ENCODE results near the gene UGT1A4. TPM values are rescaled to one million over a fixed set of nuclear protein-coding genes. Genes with fewer than 3 reads are reported as not detected.

UGT1A4 gene
- total RNA-seq, 1 experiment from 2014 or later, result 73.6 TPM

- Histone ChIP-seq H3K9me2 (ENCODE audit: insufficient read depth) (no peaks in the 10 kb centered on the region), H3K4me1 (replicated peaks; ENCODE audit: insufficient read depth) (no peaks in the 10 kb centered on the region), H3K27ac (no peak overlapping the region), H2AFZ (no peak overlapping the region), H3K79me2 (ENCODE audit: low read depth) (no peaks in the 10 kb centered on the region), H4K20me1 (ENCODE audit: insufficient read depth) (no peaks in the 10 kb centered on the region), H3K27me3 (ENCODE audit: insufficient read depth, low read depth) (no peaks in the 10 kb centered on the region), H3F3A (ENCODE audit: insufficient read depth, low read depth) (no peaks in the 10 kb centered on the region), H3K4me2 (no peak overlapping the region), H3K36me3 (ENCODE audit: low read depth) (no peaks in the 10 kb centered on the region), H3K9me3 (ENCODE audit: insufficient read depth, low read depth) (no peaks in the 10 kb centered on the region), H3K4me3 (no peak overlapping the region)
- POLR2A ChIA-PET (ENCODE audit: unreplicated experiment), result interaction anchor here (0.6 kb wide), 1 partner anchor 389 kb away, joined by 7 read pairs; no protein-coding TSS in a partner anchor
- CTCF ChIA-PET, result no interaction called here
- no peak for DNase-seq
- intact Hi-C loops (cut with micrococcal nuclease; ENCODE audit: unreplicated experiment), result no loop called here
- no peak for TF ChIP-seq CTCF (conservative IDR thresholded peaks at IDR 0.05)
- TF ChIP-seq EZH2 (IDR thresholded peaks at IDR 0.05; ENCODE audit: low read depth), result no peak
- BruUV-seq (replicated peaks), result no TSS peak
Measured at GRCh38 chr2:233818639-233819621, 100.4 kb downstream of the UGT1A4 start.

DNA sequence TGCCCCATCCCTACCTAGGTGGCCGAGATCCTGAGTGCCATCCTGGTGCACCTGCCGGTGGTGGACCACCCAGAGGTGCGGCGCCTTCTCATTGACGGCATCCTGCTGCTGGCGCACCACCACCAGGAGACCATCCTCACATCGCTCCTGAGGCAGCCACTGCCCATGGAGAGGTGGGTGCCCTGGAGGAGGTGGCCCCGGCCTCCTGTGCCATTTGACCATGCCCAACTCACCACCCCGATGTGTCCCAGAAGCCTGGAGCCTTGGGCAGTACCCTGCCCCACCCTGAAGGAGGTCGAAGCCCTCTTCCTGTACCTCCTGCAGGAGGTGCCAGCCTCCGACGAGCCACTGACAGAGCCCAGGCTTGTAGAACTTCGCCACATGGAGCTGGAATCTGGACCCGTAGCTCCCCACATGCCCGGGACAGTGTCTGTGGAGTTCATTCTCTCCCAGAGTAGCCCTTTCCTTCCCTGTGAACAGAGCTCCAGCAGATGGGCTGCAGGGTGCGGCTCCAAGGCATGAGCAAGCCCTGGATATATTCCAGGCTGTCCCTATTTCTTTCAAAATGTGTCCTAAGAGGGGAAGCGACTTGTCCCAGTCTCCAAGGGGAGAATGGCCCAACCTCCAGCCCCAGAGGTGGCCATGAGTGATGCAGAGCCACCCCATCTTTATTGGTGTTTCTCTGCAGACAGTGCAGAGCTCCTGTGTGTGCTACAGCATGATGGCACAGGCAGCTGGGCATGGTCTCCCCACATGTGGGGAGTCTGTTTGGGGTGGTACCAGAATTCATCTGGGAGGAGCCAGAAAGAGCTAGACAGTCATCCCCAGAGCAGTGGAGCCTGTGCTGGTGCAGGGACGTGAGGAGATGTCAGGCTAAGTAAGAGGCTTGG lies 101.6 kb downstream of the UGT1A4 start:
- Histone ChIP-seq H3K27ac (no peak overlapping the region), H3K4me1 (replicated peaks; ENCODE audit: insufficient read depth) (no peaks in the 10 kb centered on the region), H3K4me2 (no peak overlapping the region), H3F3A (ENCODE audit: insufficient read depth, low read depth) (no peaks in the 10 kb centered on the region), H3K9me2 (ENCODE audit: insufficient read depth) (no peaks in the 10 kb centered on the region), H3K9me3 (ENCODE audit: insufficient read depth, low read depth) (no peaks in the 10 kb centered on the region), H2AFZ (no peak overlapping the region), H3K36me3 (ENCODE audit: low read depth) (no peaks in the 10 kb centered on the region), H3K79me2 (ENCODE audit: low read depth) (no peaks in the 10 kb centered on the region), H3K27me3 (ENCODE audit: insufficient read depth, low read depth) (no peaks in the 10 kb centered on the region), H4K20me1 (ENCODE audit: insufficient read depth) (no peaks in the 10 kb centered on the region), H3K4me3 (no peak overlapping the region)
- TF ChIP-seq CTCF (conservative IDR thresholded peaks at IDR 0.05), result no peak
- TF ChIP-seq EZH2 (IDR thresholded peaks at IDR 0.05; ENCODE audit: low read depth), result no peak
- no TSS peak for BruUV-seq (replicated peaks)
- CTCF ChIA-PET, result no interaction called here
- no peak for DNase-seq
- intact Hi-C loops (cut with micrococcal nuclease; ENCODE audit: unreplicated experiment), result no loop called here
- POLR2A ChIA-PET (ENCODE audit: unreplicated experiment), result no interaction called here

- Histone ChIP-seq H3K27me3 (ENCODE audit: insufficient read depth, low read depth) (no peaks in the 10 kb centered on the region), H3K4me2 (no peak overlapping the region), H3K9me3 (ENCODE audit: insufficient read depth, low read depth) (no peaks in the 10 kb centered on the region), H3K79me2 (ENCODE audit: low read depth) (no peaks in the 10 kb centered on the region), H4K20me1 (ENCODE audit: insufficient read depth) (no peaks in the 10 kb centered on the region), H3K36me3 (ENCODE audit: low read depth) (no peaks in the 10 kb centered on the region), H3K4me3 (no peak overlapping the region), H3K9me2 (ENCODE audit: insufficient read depth) (no peaks in the 10 kb centered on the region), H3F3A (ENCODE audit: insufficient read depth, low read depth) (no peaks in the 10 kb centered on the region), H3K27ac (no peak overlapping the region), H3K4me1 (replicated peaks; ENCODE audit: insufficient read depth) (no peaks in the 10 kb centered on the region), H2AFZ (no peak overlapping the region)
- no peak for TF ChIP-seq CTCF (conservative IDR thresholded peaks at IDR 0.05)
- no peak for TF ChIP-seq EZH2 (IDR thresholded peaks at IDR 0.05; ENCODE audit: low read depth)
- BruUV-seq (replicated peaks), result no TSS peak
- intact Hi-C loops (cut with micrococcal nuclease; ENCODE audit: unreplicated experiment), result no loop called here
- no peak for DNase-seq
- POLR2A ChIA-PET (ENCODE audit: unreplicated experiment), result interaction anchor here (0.5 kb wide), 1 partner anchor 1003 kb away, joined by 4 read pairs; no protein-coding TSS in a partner anchor
- CTCF ChIA-PET, result no interaction called here
Measured at GRCh38 chr2:233820774-233821105, 102.2 kb downstream of the UGT1A4 start.
